Erythroblast (primary cell): ENCODE measurements around the gene MEX3B.
A peak's percentile ranks its signal among the peaks of the same experiment; 100 is the strongest.

Experiments
- DNase-seq, 2 experiments: peaks; one replicate each; lab custom pipeline; 2025; lab: John Stamatoyannopoulos, UW
- GATA1 ChIP-seq: IDR thresholded peaks from 2 replicates; pipeline ENCODE4 v1.6.1; 2011; ENCODE audit warnings: low read depth, mild to moderate bottlenecking, control low read depth, low read length, moderate library complexity
- POLR2A ChIP-seq: IDR thresholded peaks from 2 replicates; pipeline ENCODE4 v1.6.1; 2011; ENCODE audit warnings: mild to moderate bottlenecking, low read length

MEX3B gene

DNA sequence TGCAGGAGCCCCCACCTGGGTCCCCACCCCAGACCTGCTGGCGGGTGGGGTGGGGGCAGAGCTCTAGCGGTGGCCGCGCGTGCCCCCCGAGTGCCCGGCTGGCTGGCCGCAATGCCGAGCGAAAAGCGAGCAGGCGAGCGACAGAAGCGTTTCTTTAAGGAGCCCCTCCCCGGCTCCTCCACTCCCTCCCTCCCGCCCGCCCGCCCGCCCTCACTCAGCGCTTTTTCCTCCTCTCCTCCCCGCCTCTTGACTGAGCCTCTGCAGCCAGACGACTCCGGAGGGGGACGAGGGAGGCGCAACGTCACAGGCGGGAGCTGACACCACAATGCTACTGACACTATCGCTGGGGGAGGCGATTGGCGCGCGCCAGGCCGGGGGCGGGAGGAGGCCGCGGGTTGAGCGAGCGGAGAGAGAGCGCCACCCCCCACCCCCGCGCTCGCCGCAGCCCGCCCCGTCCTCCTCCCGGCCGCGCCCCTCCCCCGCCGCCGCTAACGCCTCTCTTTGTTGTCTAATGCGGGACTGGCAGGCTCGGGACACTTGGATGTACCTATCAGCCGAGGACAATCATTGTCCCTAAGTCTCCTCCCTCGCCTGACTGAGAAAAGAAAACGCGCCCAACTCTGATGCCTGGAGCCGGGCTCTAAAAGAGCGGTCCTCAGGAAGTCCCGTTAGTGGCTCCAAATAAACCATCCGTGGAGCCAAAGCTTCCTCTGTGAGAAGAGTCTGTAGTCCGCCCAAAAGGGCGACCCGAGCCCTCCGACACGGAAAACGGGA, at the start of gene MEX3B:
MEX3B (minus strand) TSS at position 127 of the 774 bp plus-strand sequence. CDS start 313 bp downstream, outside the sequence.
- TF ChIP-seq GATA1: no peak
- no peak for TF ChIP-seq POLR2A
- peak; percentile 96 to 98 for DNase-seq

GRCh38 chr15:82093774-82094211, 48.0 kb upstream of the MEX3B start:
- TF ChIP-seq GATA1: no peak
- TF ChIP-seq POLR2A: no peak
- DNase-seq: peak in 1 of 2 experiments; percentile 10

DNA sequence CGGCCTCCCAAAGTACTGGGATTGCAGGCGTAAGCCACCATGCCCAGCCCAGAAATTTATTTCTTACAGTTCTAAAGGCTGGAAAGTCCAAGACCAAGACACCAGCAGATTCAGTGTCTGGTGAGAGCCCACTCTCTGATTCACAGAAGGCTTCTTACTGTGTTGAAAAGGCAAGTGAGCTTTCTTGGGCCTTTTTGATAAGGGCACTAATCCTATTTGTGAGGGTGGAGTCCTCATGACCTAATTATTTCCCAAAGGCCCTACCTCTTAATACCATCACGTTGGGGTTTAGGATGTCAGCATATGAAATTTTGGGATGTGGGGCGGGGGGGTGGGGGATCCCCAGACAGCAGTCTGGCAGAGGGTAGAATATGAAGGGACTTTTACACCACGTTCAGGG, 47.5 kb upstream of the MEX3B start:
- no peak for TF ChIP-seq GATA1
- TF ChIP-seq POLR2A: no peak
- no peak for DNase-seq

- TF ChIP-seq GATA1 (no peak), POLR2A (no peak)
- DNase-seq: no peak
Measured at GRCh38 chr15:82091636-82092140, 45.9 kb upstream of the MEX3B start.

- no peak for DNase-seq
- TF ChIP-seq GATA1 (no peak), POLR2A (no peak)
Measured at GRCh38 chr15:82086243-82086995, 40.6 kb upstream of the MEX3B start.

DNA sequence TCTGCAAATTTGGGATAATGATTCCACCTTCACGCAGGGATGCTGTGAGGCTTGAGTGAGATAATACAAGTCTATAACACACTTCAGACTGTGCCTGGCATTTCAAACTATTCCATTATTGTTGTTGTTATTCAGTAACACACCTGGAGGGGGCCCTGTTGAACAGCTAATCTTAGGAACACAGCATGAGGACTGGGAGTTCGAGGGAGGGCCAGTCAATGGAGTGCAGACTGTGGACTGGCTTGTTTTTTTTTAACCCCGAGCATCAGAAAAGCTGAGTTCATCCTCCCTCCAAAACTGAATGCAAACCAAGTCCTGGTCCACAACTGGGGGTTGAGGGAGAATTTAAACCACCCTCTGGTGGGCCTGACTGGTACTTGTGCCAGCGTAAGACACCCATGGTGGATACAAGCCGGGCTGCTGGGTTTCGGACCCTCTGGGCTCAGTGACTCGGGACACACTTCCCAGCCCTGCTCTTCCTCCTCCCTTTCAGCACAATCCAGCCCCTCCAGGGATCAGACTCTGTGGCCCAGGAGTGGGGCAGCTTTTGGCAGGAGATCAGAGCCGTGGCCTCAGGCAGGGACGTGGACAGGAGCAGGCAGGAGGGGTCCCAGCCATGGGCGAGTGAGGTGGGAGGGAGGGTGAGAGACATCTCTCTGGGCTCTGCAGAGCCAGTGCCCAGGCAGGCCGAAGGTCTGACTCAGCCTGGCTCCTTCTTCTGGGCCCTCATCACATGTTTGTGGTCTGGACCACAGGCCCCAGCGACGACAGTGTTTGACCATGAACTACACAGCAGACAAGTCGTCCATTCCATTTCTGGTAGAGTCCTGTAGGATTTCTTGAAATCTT, 36.3 kb upstream of the MEX3B start:
- TF ChIP-seq POLR2A (no peak), GATA1 (no peak)
- DNase-seq: peak; percentile 11 to 16

DNA sequence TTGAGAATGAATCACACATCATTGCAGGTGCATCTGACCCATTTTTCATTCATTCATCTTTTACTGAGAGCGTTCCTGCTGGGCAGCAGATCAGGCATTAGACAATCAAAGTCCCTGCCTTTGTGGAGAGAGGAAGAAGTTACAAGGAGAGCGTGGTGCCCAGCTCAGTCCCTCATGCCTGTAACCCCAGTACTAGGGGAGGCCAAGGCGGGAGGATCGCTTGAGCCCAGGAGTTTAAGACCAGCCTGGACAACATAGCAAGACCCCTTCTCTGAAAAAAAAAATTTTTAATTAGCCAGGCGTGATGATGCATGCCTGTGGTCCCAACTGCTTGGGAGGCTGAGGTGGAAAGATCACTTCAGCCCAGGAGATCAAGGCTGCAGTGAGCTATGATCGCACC, 35.0 kb upstream of the MEX3B start:
- TF ChIP-seq POLR2A (no peak), GATA1 (no peak)
- no peak for DNase-seq

DNA sequence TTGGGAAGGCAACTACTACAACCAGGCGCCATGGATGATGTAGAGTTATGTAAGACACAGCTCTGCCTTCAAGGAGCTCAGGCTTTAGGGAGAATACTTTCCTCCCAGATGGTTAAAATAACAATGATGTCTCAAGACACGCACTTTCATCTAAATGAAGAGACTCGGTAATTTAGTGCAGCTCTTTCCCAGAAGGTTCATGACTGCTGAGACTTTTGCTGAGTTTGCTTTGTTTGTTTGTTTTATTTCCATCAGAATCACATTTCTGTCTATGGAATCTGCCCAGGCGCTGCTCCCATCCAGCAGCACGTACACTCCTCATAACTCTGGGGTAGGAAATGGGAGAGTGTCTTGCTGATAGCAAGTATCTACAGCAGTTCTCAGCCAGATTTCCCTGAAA, 33.9 kb upstream of the MEX3B start:
- no peak for DNase-seq
- TF ChIP-seq POLR2A (no peak), GATA1 (no peak)

- no peak for DNase-seq
- TF ChIP-seq POLR2A (no peak), GATA1 (no peak)
Measured at GRCh38 chr15:82074610-82075009, 28.8 kb upstream of the MEX3B start.

DNA sequence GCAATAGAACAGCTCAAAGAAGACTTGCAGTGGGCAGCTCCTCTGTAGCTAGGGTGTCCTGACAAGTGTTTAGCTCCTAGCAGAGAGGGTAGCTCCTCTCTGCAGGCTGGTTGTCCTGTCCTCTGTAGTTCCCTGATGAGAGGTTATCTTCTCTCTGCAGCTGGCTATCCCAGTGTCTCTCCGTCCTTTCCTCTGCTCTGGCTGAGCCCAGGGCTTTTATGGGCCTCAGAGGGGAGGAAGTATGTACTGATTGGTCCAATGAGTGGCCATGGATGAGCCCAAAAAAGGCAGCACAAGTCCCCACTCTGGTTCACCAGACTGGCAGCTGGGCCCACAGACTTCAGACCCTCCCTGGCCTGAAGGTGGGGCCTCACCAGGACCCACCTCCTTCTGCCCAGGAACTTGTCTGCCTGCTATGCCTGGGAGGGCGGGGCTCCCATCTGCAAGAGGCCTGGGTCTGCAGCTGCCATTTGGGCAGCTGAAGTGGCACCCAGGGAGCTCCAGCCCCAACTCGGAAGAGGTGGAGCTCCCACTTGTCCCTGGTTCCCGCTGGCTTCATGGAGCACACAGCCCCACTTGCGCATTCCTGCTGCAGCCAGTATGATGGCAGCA, 27.2 kb upstream of the MEX3B start:
- TF ChIP-seq GATA1: no peak
- TF ChIP-seq POLR2A: no peak
- peak in 1 of 2 experiments; percentile 36 for DNase-seq

- DNase-seq: no peak
Measured at GRCh38 chr15:82066455-82066854, 20.6 kb upstream of the MEX3B start.

GRCh38 chr15:82064824-82065223, 19.0 kb upstream of the MEX3B start:
- DNase-seq: no peak
- TF ChIP-seq GATA1: no peak
- TF ChIP-seq POLR2A: no peak

More at GRCh38 chr15:82066455-82066854, 20.6 kb upstream of the MEX3B start:
- TF ChIP-seq GATA1: no peak
- TF ChIP-seq POLR2A: no peak
